ENCODE results near the gene STOML1. TPM values are rescaled to one million over a fixed set of nuclear protein-coding genes. Genes with fewer than 3 reads are reported as not detected.
A peak's percentile ranks its signal among the peaks of the same experiment; 100 is the strongest.
"Not testable (repeated sequence)": the region's sequence is repeated elsewhere in the genome, so short reads cannot be mapped to it uniquely, and the experiment has no call there.

The STOML1 gene
- total RNA-seq, 1 donor: 14.1 TPM

GRCh38 chr15:73965758-73966113 is 26.4 kb downstream of the STOML1 start:
- Histone ChIP-seq H3K27ac (ENCODE audit: low read depth, low read length) (peak overlapping the region; percentile 40), H2AFZ (ENCODE audit: low read length) (no peak overlapping the region), H3K9me3 (ENCODE audit: low read depth, low read length) (no peaks in the 10 kb centered on the region), H3K27me3 (ENCODE audit: insufficient read depth, low read length) (no peaks in the 10 kb centered on the region), H4K20me1 (ENCODE audit: insufficient read depth, low read length) (no peaks in the 10 kb centered on the region), H3K4me3 (ENCODE audit: insufficient read depth, low read length) (no peak overlapping the region), H3K36me3 (ENCODE audit: insufficient read depth, low read length) (no peaks in the 10 kb centered on the region), H3K79me2 (ENCODE audit: insufficient read depth, low read length) (no peaks in the 10 kb centered on the region), H3K4me2 (ENCODE audit: insufficient read depth, low read length) (peak overlapping the region; percentile 78), H3K4me1 (ENCODE audit: insufficient read depth, low read length) (peaks cover 27% of the 10 kb centered on the region)
- no peak for DNase-seq (ENCODE audit: insufficient read length, low spot score, missing footprints)
- TF ChIP-seq CTCF (IDR thresholded peaks at IDR 0.05; ENCODE audit: extremely low read depth, low read depth, low read length): no peak

- no peaks in the 10 kb centered on the region for H3K27me3 ChIP-seq (ENCODE audit: insufficient read depth, low read length)
- peak overlapping the region; percentile 89 for H2AFZ ChIP-seq (ENCODE audit: low read length)
- peak overlapping the region; percentile 78 for H3K4me2 ChIP-seq (ENCODE audit: insufficient read depth, low read length)
- DNase-seq (ENCODE audit: insufficient read length, low spot score, missing footprints): no peak
- no peaks in the 10 kb centered on the region for H3K79me2 ChIP-seq (ENCODE audit: insufficient read depth, low read length)
- TF ChIP-seq CTCF (IDR thresholded peaks at IDR 0.05; ENCODE audit: extremely low read depth, low read depth, low read length): peak; percentile 4
- peak overlapping the region; percentile 51 for H3K4me3 ChIP-seq (ENCODE audit: insufficient read depth, low read length)
- no peaks in the 10 kb centered on the region for H3K9me3 ChIP-seq (ENCODE audit: low read depth, low read length)
- peaks cover 27% of the 10 kb centered on the region for H3K4me1 ChIP-seq (ENCODE audit: insufficient read depth, low read length)
- peak overlapping the region; percentile 40 for H3K27ac ChIP-seq (ENCODE audit: low read depth, low read length)
- no peaks in the 10 kb centered on the region for H3K36me3 ChIP-seq (ENCODE audit: insufficient read depth, low read length)
- no peaks in the 10 kb centered on the region for H4K20me1 ChIP-seq (ENCODE audit: insufficient read depth, low read length)
Measured at GRCh38 chr15:73965094-73965757, 26.9 kb downstream of the STOML1 start.

- H3K9me3 ChIP-seq (ENCODE audit: low read depth, low read length): no peaks in the 10 kb centered on the region
Measured at GRCh38 chr15:73964736-73965093, 27.4 kb downstream of the STOML1 start.

GRCh38 chr15:73962433-73962832 is 29.7 kb downstream of the STOML1 start:
- H3K4me3 ChIP-seq (ENCODE audit: insufficient read depth, low read length): no peak overlapping the region
- H3K27me3 ChIP-seq (ENCODE audit: insufficient read depth, low read length): no peaks in the 10 kb centered on the region
- H3K27ac ChIP-seq (ENCODE audit: low read depth, low read length): no peak overlapping the region
- no peak overlapping the region for H2AFZ ChIP-seq (ENCODE audit: low read length)
- H3K36me3 ChIP-seq (ENCODE audit: insufficient read depth, low read length): no peaks in the 10 kb centered on the region
- H3K4me1 ChIP-seq (ENCODE audit: insufficient read depth, low read length): peaks cover 45% of the 10 kb centered on the region
- no peaks in the 10 kb centered on the region for H3K79me2 ChIP-seq (ENCODE audit: insufficient read depth, low read length)
- no peaks in the 10 kb centered on the region for H4K20me1 ChIP-seq (ENCODE audit: insufficient read depth, low read length)
- no peak for TF ChIP-seq CTCF (IDR thresholded peaks at IDR 0.05; ENCODE audit: extremely low read depth, low read depth, low read length)
- DNase-seq (ENCODE audit: insufficient read length, low spot score, missing footprints): no peak
- H3K4me2 ChIP-seq (ENCODE audit: insufficient read depth, low read length): no peak overlapping the region
- no peaks in the 10 kb centered on the region for H3K9me3 ChIP-seq (ENCODE audit: low read depth, low read length)

More at GRCh38 chr15:73964736-73965093, 27.4 kb downstream of the STOML1 start:
- TF ChIP-seq CTCF (IDR thresholded peaks at IDR 0.05; ENCODE audit: extremely low read depth, low read depth, low read length): peak; percentile 98
- peak; percentile 90 for DNase-seq (ENCODE audit: insufficient read length, low spot score, missing footprints)
- Histone ChIP-seq H3K4me3 (ENCODE audit: insufficient read depth, low read length) (peak overlapping the region; percentile 51), H3K4me1 (ENCODE audit: insufficient read depth, low read length) (peaks cover 27% of the 10 kb centered on the region), H3K27ac (ENCODE audit: low read depth, low read length) (peak overlapping the region; percentile 40), H3K36me3 (ENCODE audit: insufficient read depth, low read length) (no peaks in the 10 kb centered on the region), H3K79me2 (ENCODE audit: insufficient read depth, low read length) (no peaks in the 10 kb centered on the region), H2AFZ (ENCODE audit: low read length) (peak overlapping the region; percentile 89), H3K4me2 (ENCODE audit: insufficient read depth, low read length) (peak overlapping the region; percentile 78), H4K20me1 (ENCODE audit: insufficient read depth, low read length) (no peaks in the 10 kb centered on the region), H3K27me3 (ENCODE audit: insufficient read depth, low read length) (no peaks in the 10 kb centered on the region)

- H3K27ac ChIP-seq (ENCODE audit: low read depth, low read length); H3K79me2 ChIP-seq (ENCODE audit: insufficient read depth, low read length); H3K4me2 ChIP-seq (ENCODE audit: insufficient read depth, low read length); H3K9me3 ChIP-seq (ENCODE audit: low read depth, low read length); H3K36me3 ChIP-seq (ENCODE audit: insufficient read depth, low read length); H2AFZ ChIP-seq (ENCODE audit: low read length); DNase-seq (ENCODE audit: insufficient read length, low spot score, missing footprints); H4K20me1 ChIP-seq (ENCODE audit: insufficient read depth, low read length); H3K4me3 ChIP-seq (ENCODE audit: insufficient read depth, low read length); H3K27me3 ChIP-seq (ENCODE audit: insufficient read depth, low read length): not testable (repeated sequence)
- peaks cover 50% of the 10 kb centered on the region for H3K4me1 ChIP-seq (ENCODE audit: insufficient read depth, low read length)
Measured at GRCh38 chr15:73960472-73961070, 31.5 kb downstream of the STOML1 start.
